H1 (cell line): Measurements from ENCODE around the gene MAPK14. TPM values are rescaled to one million over a fixed set of nuclear protein-coding genes. Genes with fewer than 3 reads are reported as not detected.

Experiments
- CBX8 ChIP-seq: fragments of 300-800, 300-1000 bp; sonication (generic); IDR thresholded peaks from 2 replicates; pipeline ENCODE4 v1.7.1; 2016; ENCODE audit warnings: low read depth, low read length, borderline replicate concordance
- MAFK ChIP-seq: IDR thresholded peaks from 2 replicates; pipeline ENCODE4 v1.6.1; 2012; ENCODE audit warnings: low read depth, mild to moderate bottlenecking, improper control_type of control experiment, low read length
- RBBP5 ChIP-seq: IDR thresholded peaks from 2 replicates; pipeline ENCODE4 v1.7.1; 2012; ENCODE audit warnings: low read depth, mild to moderate bottlenecking, inconsistent platforms, low read length, moderate library complexity, borderline replicate concordance
- TEAD4 ChIP-seq: IDR thresholded peaks from 2 replicates; pipeline ENCODE4 v1.6.1; 2012; ENCODE audit warnings: low read depth, low read length, inconsistent platforms, mixed read lengths
- polyA plus RNA-seq, 7 experiments: library from polyadenylated mRNA; depleted of rRNA in 3 of 7; stranded (reverse) in 5 of 7; unstranded in 2 of 7; fragments of >200 nt in 5 of 7; fragments of 200-250 nt in 2 of 7; gene quantifications; 1 replicate in 5 of 7; 2 replicates in 1 of 7; 4 replicates in 1 of 7; pipeline versions ENCODE4 v1.2.1 to v1.2.3, GENCODE V29; 2011 to 2013; ENCODE audit warnings: missing spikeins in 2 of 7, mixed read lengths in 2 of 7
- total RNA-seq: library from RNA; stranded (reverse); fragmentation: NEBNext Ultra II Directional; extraction: Animal tissue kit (Norgen Biotek cat#: 25700); gene quantifications from 2 replicates; pipeline ENCODE4 v1.2.1, GENCODE V29; 2021

MAPK14 gene
- total and polyA plus RNA-seq, 2 of the 8 experiments (the other 6 are each of a cell fraction or from before 2014, with no cell fraction given): 18.1 to 39.3 TPM

DNA sequence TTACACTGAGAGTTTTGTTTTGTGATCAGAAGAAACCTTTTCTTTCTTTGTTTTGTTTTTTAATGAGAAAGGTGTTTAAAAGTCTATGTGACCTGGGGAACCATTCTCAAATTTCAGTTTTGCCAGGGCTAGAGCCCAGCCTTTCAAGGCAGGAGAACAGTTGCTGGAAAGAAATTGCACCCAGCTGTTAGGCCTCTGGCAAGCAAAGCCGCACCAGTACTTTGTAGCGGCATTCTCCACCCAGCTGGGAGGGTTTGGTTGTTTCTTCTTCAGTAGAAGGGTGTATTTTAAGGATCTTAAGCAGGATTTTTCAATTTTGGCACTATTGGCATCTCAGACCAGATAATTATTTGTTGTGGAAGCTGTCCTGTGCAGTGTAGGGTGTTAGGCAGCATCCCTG, 86.1 kb downstream of the MAPK14 start (continued):
- TF ChIP-seq RBBP5 (no peak), MAFK (no peak), CBX8 (no peak), TEAD4 (no peak)
